Vagina (tissue), 2 donors: ENCODE data around the gene IL10RA. TPM values are rescaled to one million over a fixed set of nuclear protein-coding genes. Genes with fewer than 3 reads are reported as not detected.
"Not testable (repeated sequence)": the region's sequence is repeated elsewhere in the genome, so short reads cannot be mapped to it uniquely, and the experiment has no call there.

Experiments used
- DNase-seq, 2 donors: peaks; one replicate each; pipeline ENCODE4 v3.0.0-alpha.2; 2017; ENCODE audit errors: extremely low spot score in 2 of 2
- H3K27ac ChIP-seq: fragments of 200-600 bp; sonication (generic); one replicate; pipeline ENCODE4 v1.5.1; 2019
- H3K27me3 ChIP-seq: fragments of 200-600 bp; sonication (generic); one replicate; pipeline ENCODE4 v1.5.1; 2019
- H3K36me3 ChIP-seq, 2 donors: fragments of 200-600 bp; sonication (generic); one replicate each; pipeline ENCODE4 v1.5.1; 2017 to 2019
- H3K4me1 ChIP-seq: fragments of 200-600 bp; sonication (generic); one replicate; pipeline ENCODE4 v1.5.1; 2019
- H3K4me3 ChIP-seq, 2 donors: fragments of 200-600 bp; sonication (generic); 1 replicate in 1 of 2; 2 replicates in 1 of 2; pipeline ENCODE4 v1.5.1; 2016 to 2019
- H3K9me3 ChIP-seq: fragments of 200-600 bp; sonication (generic); one replicate; pipeline ENCODE4 v1.5.1; 2019
- POLR2A ChIP-seq, 2 donors: fragments of 450-650 bp; IDR thresholded peaks; one replicate each; pipeline ENCODE4 v1.6.1; 2017; ENCODE audit warnings: antibody characterized with exemption in 2 of 2, mild to moderate bottlenecking in 2 of 2, moderate library complexity in 2 of 2
- POLR2AphosphoS5 ChIP-seq, 2 donors: sonication (generic); formaldehyde crosslinking; IDR thresholded peaks; one replicate each; pipeline ENCODE4 v1.9.0; 2017; ENCODE audit warnings: antibody characterized with exemption in 2 of 2, mild to moderate bottlenecking in 2 of 2, low read depth in 1 of 2; ENCODE audit not compliant: insufficient read depth in 1 of 2
- intact Hi-C: fragments of 100-400 bp; cut with DNase I; formaldehyde crosslinking; loops from one replicate; pipeline ENCODE4 v1.15.1; 2023
- total RNA-seq: library from RNA; depleted of rRNA; stranded (reverse); fragments of >200 nt; gene quantifications from one replicate; pipeline ENCODE4 v1.2.3, GENCODE V29; 2016
- TF ChIP-seq, protein P1 (sequence below), 3 experiments: fragments of 450-650 bp in 2 of 3; fragments of 200-600 bp in 1 of 3; sonication (generic) in 1 of 3; IDR thresholded peaks; one replicate each; pipeline ENCODE4 v1.5.1; 2017 to 2019; ENCODE audit warnings: antibody characterized with exemption in 3 of 3, mild to moderate bottlenecking in 2 of 3, moderate library complexity in 2 of 3

Gene IL10RA
- total RNA-seq, 1 donor from 2014 or later = 29.0 TPM

DNA sequence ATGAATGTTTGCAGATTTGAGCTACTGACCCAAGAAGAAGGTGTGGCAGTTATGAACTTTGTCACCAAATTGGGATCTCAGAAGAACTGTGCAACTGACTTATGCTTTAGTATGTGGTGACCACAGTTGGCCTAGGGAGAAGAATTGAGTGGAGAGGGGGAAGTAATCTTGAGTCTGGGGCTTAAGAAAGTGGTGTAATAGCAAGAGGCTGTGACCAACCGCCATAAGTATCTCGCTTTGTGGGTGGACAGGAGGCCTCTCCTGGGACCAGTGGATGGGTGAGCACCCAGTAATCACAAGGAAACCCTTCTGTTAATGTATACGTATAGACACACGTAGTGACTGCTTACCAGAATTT is 12.7 kb upstream of the IL10RA start:
- Histone ChIP-seq H3K36me3 (no peaks in the 10 kb centered on the region), H3K27ac (no peak overlapping the region), H3K4me3 (no peak overlapping the region), H3K27me3 (no peaks in the 10 kb centered on the region), H3K4me1 (no peaks in the 10 kb centered on the region), H3K9me3 (no peaks in the 10 kb centered on the region)
- TF ChIP-seq POLR2AphosphoS5 (IDR thresholded peaks at IDR 0.05; ENCODE audit: insufficient read depth in 1 of 2, low read depth in 1 of 2) (no peak), POLR2A (IDR thresholded peaks at IDR 0.05) (no peak)
- TF ChIP-seq, protein P1, sequence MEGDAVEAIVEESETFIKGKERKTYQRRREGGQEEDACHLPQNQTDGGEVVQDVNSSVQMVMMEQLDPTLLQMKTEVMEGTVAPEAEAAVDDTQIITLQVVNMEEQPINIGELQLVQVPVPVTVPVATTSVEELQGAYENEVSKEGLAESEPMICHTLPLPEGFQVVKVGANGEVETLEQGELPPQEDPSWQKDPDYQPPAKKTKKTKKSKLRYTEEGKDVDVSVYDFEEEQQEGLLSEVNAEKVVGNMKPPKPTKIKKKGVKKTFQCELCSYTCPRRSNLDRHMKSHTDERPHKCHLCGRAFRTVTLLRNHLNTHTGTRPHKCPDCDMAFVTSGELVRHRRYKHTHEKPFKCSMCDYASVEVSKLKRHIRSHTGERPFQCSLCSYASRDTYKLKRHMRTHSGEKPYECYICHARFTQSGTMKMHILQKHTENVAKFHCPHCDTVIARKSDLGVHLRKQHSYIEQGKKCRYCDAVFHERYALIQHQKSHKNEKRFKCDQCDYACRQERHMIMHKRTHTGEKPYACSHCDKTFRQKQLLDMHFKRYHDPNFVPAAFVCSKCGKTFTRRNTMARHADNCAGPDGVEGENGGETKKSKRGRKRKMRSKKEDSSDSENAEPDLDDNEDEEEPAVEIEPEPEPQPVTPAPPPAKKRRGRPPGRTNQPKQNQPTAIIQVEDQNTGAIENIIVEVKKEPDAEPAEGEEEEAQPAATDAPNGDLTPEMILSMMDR (IDR thresholded peaks at IDR 0.05) = no peak
- DNase-seq = peak in 1 of 2 donors; percentile 47
- intact Hi-C loops = no loop called here

DNA sequence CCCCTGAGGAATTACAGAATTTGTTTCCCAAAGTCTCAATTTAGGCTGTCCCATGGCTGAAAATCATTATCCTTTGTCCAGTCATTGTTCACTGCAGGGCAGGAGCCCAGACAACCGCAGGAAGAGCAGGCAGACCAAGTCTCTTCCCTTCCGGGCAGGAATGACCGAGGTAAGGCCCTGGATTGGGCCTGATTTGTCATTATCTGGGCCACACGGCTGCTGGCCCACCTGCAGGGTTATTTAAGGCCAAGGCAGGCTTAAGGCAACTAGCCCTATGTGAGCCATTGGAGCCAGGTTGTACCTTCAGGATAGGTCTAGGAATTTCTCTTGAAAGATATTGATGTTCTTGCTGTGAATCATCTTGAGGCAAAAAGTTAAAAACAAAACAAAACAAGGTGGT is 9.7 kb upstream of the IL10RA start:
- Histone ChIP-seq H3K9me3 (no peaks in the 10 kb centered on the region), H3K4me1 (no peaks in the 10 kb centered on the region), H3K4me3 (no peak overlapping the region), H3K27ac (no peak overlapping the region), H3K36me3 (no peaks in the 10 kb centered on the region), H3K27me3 (no peaks in the 10 kb centered on the region)
- intact Hi-C loops = no loop called here
- TF ChIP-seq POLR2A (IDR thresholded peaks at IDR 0.05) = no peak
- TF ChIP-seq, protein P1 (IDR thresholded peaks at IDR 0.05) = no peak
- TF ChIP-seq POLR2AphosphoS5 (IDR thresholded peaks at IDR 0.05; ENCODE audit: insufficient read depth in 1 of 2, low read depth in 1 of 2) = no peak
- no peak for DNase-seq

DNA sequence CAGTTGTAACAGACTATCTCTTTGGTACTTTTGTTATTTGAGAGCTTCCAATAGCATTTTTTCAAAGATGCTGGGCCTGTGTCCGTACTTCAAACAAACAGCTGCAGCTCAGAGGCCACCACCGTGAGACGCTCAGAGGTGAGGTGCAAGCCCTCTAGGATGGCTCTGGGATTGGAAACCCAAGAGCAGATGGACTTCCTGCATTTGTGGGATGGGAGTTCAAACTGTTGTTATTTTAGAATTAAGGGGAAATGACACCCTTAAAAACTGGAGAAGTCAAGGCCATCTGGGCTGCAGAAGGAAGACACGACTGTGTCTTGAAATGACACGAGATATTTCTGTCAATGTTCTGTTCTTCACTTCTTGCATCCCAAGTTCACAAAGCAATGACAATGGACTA is 9.2 kb upstream of the IL10RA start:
- Histone ChIP-seq H3K27ac (no peak overlapping the region), H3K36me3 (no peaks in the 10 kb centered on the region), H3K9me3 (no peaks in the 10 kb centered on the region), H3K27me3 (no peaks in the 10 kb centered on the region), H3K4me1 (no peaks in the 10 kb centered on the region), H3K4me3 (no peak overlapping the region)
- no peak for TF ChIP-seq POLR2A (IDR thresholded peaks at IDR 0.05)
- no peak for TF ChIP-seq POLR2AphosphoS5 (IDR thresholded peaks at IDR 0.05; ENCODE audit: insufficient read depth in 1 of 2, low read depth in 1 of 2)
- TF ChIP-seq, protein P1 (IDR thresholded peaks at IDR 0.05) = no peak
- no peak for DNase-seq
- intact Hi-C loops = no loop called here

DNA sequence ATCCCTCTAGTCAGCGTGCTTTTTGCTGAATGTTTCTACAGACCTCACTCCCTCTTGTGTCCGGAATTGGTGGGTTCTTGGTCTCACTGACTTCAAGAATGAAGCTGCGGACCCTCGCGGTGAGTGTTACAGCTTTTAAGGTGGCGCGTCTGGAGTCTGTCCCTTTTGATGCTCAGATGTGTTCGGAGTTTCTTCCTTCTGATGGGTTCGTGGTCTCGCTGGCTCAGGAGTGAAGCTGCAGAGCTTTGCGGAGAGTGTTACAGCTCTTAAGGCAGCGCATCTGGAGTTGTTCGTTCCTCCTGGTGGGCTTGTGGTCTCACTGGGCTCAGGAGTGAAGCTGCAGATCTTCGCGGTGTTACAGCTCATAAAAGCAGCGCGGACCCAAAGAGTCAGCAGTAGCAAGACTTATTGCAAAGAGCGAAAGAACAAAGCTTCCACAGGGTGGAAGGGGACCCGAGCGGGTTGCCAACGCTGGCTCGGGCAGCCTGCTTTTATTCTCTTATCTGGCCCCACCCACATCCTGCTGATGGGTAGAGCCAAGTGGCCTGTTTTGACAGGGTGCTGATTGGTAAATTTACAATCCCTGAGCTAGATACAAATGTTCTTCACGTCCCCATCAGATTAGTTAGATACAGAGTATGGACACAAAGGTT is 8.5 kb upstream of the IL10RA start:
- H3K4me3 ChIP-seq, H3K36me3 ChIP-seq, intact Hi-C loops, H3K27me3 ChIP-seq, DNase-seq, H3K27ac ChIP-seq, H3K9me3 ChIP-seq, H3K4me1 ChIP-seq: not testable (repeated sequence)

DNA sequence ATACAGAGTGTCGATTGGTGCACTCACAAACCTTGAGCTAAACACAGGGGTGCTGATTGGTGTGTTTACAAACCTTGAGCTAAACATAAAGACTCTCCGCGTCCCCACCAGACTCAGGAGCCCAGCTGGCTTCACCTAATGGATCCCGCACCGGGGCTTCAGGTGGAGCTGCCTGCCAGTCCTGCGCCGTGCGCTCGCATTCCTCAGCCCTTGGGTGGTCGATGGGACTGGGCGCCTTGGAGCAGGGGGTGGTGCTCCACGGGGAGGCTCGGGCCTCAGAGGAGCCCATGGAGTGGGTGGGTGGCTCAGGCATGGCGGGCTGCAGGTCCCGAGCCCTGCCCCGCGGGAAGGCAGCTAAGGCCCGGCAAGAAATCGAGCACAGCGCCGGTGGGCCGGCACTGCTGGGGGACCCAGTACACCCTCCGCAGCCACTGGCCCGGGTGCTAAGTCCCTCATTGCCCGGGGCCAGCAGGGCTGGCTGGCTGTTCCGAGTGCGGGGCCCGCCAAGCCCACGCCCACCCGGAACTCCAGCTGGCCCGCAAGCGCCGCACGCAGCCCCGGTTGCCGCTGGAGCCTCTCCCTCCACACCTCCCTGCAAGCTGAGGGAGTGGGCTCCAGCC is 7.8 kb upstream of the IL10RA start:
- H3K27me3 ChIP-seq, H3K36me3 ChIP-seq, H3K9me3 ChIP-seq, DNase-seq, H3K4me1 ChIP-seq, intact Hi-C loops, H3K4me3 ChIP-seq, H3K27ac ChIP-seq: not testable (repeated sequence)

DNA sequence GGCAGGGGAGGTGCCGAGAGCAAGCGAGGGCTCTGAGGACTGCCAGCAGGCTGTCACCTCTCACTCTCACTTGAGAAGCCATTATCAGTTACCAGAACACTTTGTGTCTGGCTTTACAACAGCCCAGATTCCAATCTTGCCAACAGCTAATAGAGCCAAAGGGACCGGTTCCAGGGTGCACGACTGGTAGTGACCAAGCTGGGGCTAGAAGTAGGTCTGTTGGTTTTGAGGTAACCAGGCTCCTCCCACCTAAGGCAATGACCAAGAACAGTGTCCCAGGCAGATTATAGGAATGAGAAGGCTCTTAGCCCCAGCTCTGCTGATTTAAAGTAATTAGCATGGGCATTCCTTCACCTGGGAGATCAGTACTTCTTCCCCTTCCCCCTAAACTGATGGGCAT is 7.2 kb upstream of the IL10RA start:
- Histone ChIP-seq H3K4me1 (no peaks in the 10 kb centered on the region), H3K4me3 (no peak overlapping the region), H3K27me3 (no peaks in the 10 kb centered on the region), H3K27ac (no peak overlapping the region), H3K36me3 (no peaks in the 10 kb centered on the region), H3K9me3 (no peaks in the 10 kb centered on the region)
- no peak for DNase-seq
- TF ChIP-seq POLR2A (IDR thresholded peaks at IDR 0.05) (no peak), POLR2AphosphoS5 (IDR thresholded peaks at IDR 0.05; ENCODE audit: insufficient read depth in 1 of 2, low read depth in 1 of 2) (no peak)
- TF ChIP-seq, protein P1 (IDR thresholded peaks at IDR 0.05) = no peak
- intact Hi-C loops = no loop called here
